ENCODE results near the gene HNF4A. TPM values are rescaled to one million over a fixed set of nuclear protein-coding genes. Genes with fewer than 3 reads are reported as not detected.

HNF4A gene
- total and polyA plus RNA-seq, 2 of the 13 experiments (the other 11 are each of a cell fraction or from before 2014, with no cell fraction given), result 80.9 to 169 TPM

DNA sequence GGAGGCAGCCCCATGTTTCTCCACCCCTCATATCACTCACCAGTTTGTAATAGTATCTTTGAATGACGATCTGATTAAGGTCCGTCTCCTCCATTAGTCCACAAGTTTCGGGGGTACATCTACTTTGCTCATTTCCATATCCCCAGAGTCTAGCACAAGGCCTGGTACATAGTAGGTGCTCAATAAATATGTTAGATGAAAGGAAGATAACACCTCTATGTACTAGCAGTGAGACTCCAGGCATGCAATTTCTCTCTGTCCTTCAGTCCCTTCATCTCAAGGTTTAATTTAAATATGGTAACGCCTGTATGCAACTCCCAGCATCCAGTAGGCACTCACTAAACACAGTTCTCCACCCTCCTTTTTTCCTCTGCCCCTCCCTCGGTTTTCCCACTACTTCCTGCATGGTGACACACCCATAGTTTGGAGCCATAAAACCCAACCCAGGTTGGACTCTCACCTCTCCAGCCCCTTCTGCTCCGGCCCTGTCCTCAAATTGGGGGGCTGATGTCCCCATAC lies 461 bp upstream of the HNF4A start (continued):
- TF ChIP-seq, protein P1, sequence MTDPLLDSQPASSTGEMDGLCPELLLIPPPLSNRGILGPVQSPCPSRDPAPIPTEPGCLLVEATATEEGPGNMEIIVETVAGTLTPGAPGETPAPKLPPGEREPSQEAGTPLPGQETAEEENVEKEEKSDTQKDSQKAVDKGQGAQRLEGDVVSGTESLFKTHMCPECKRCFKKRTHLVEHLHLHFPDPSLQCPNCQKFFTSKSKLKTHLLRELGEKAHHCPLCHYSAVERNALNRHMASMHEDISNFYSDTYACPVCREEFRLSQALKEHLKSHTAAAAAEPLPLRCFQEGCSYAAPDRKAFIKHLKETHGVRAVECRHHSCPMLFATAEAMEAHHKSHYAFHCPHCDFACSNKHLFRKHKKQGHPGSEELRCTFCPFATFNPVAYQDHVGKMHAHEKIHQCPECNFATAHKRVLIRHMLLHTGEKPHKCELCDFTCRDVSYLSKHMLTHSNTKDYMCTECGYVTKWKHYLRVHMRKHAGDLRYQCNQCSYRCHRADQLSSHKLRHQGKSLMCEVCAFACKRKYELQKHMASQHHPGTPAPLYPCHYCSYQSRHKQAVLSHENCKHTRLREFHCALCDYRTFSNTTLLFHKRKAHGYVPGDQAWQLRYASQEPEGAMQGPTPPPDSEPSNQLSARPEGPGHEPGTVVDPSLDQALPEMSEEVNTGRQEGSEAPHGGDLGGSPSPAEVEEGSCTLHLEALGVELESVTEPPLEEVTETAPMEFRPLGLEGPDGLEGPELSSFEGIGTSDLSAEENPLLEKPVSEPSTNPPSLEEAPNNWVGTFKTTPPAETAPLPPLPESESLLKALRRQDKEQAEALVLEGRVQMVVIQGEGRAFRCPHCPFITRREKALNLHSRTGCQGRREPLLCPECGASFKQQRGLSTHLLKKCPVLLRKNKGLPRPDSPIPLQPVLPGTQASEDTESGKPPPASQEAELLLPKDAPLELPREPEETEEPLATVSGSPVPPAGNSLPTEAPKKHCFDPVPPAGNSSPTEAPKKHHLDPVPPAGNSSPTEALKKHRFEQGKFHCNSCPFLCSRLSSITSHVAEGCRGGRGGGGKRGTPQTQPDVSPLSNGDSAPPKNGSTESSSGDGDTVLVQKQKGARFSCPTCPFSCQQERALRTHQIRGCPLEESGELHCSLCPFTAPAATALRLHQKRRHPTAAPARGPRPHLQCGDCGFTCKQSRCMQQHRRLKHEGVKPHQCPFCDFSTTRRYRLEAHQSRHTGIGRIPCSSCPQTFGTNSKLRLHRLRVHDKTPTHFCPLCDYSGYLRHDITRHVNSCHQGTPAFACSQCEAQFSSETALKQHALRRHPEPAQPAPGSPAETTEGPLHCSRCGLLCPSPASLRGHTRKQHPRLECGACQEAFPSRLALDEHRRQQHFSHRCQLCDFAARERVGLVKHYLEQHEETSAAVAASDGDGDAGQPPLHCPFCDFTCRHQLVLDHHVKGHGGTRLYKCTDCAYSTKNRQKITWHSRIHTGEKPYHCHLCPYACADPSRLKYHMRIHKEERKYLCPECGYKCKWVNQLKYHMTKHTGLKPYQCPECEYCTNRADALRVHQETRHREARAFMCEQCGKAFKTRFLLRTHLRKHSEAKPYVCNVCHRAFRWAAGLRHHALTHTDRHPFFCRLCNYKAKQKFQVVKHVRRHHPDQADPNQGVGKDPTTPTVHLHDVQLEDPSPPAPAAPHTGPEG (CRISPR knock-in tag; IDR thresholded peaks at IDR 0.05), result 0 out of 2 replicates have a peak, but pooled peaks have one; percentile 2
- TF ChIP-seq ERF (CRISPR knock-in tag; IDR thresholded peaks at IDR 0.05) (no peak), ZNF205 (CRISPR knock-in tag; IDR thresholded peaks at IDR 0.05) (0 out of 2 replicates have a peak, but pooled peaks have one; percentile 13), RARA (CRISPR knock-in tag; IDR thresholded peaks at IDR 0.05) (no peak), JUN (CRISPR knock-in tag; IDR thresholded peaks at IDR 0.05) (no peak), RBM22 (optimal IDR thresholded peaks at IDR 0.05; ENCODE audit: low read length) (no peak), PAWR (CRISPR knock-in tag; IDR thresholded peaks at IDR 0.05; ENCODE audit: borderline replicate concordance) (no peak), ELF1 (CRISPR knock-in tag; IDR thresholded peaks at IDR 0.05) (0 out of 2 replicates have a peak, but pooled peaks have one; percentile 53), SMYD3 (CRISPR knock-in tag; IDR thresholded peaks at IDR 0.05) (no peak), ZKSCAN1 (IDR thresholded peaks at IDR 0.05; ENCODE audit: low read length) (peak; percentile 90), GTF3A (CRISPR knock-in tag; conservative IDR thresholded peaks at IDR 0.05) (no peak)
- TF ChIP-seq, protein P2, sequence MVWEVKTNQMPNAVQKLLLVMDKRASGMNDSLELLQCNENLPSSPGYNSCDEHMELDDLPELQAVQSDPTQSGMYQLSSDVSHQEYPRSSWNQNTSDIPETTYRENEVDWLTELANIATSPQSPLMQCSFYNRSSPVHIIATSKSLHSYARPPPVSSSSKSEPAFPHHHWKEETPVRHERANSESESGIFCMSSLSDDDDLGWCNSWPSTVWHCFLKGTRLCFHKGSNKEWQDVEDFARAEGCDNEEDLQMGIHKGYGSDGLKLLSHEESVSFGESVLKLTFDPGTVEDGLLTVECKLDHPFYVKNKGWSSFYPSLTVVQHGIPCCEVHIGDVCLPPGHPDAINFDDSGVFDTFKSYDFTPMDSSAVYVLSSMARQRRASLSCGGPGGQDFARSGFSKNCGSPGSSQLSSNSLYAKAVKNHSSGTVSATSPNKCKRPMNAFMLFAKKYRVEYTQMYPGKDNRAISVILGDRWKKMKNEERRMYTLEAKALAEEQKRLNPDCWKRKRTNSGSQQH (CRISPR knock-in tag; IDR thresholded peaks at IDR 0.05; ENCODE audit: low read depth), result no peak
- TF ChIP-seq, protein P3, sequence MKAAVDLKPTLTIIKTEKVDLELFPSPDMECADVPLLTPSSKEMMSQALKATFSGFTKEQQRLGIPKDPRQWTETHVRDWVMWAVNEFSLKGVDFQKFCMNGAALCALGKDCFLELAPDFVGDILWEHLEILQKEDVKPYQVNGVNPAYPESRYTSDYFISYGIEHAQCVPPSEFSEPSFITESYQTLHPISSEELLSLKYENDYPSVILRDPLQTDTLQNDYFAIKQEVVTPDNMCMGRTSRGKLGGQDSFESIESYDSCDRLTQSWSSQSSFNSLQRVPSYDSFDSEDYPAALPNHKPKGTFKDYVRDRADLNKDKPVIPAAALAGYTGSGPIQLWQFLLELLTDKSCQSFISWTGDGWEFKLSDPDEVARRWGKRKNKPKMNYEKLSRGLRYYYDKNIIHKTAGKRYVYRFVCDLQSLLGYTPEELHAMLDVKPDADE (CRISPR knock-in tag; IDR thresholded peaks at IDR 0.05), result no peak
- TF ChIP-seq, protein P4, sequence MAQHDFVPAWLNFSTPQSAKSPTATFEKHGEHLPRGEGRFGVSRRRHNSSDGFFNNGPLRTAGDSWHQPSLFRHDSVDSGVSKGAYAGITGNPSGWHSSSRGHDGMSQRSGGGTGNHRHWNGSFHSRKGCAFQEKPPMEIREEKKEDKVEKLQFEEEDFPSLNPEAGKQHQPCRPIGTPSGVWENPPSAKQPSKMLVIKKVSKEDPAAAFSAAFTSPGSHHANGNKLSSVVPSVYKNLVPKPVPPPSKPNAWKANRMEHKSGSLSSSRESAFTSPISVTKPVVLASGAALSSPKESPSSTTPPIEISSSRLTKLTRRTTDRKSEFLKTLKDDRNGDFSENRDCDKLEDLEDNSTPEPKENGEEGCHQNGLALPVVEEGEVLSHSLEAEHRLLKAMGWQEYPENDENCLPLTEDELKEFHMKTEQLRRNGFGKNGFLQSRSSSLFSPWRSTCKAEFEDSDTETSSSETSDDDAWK (CRISPR knock-in tag; IDR thresholded peaks at IDR 0.05), result no peak
- TF ChIP-seq, protein P5, sequence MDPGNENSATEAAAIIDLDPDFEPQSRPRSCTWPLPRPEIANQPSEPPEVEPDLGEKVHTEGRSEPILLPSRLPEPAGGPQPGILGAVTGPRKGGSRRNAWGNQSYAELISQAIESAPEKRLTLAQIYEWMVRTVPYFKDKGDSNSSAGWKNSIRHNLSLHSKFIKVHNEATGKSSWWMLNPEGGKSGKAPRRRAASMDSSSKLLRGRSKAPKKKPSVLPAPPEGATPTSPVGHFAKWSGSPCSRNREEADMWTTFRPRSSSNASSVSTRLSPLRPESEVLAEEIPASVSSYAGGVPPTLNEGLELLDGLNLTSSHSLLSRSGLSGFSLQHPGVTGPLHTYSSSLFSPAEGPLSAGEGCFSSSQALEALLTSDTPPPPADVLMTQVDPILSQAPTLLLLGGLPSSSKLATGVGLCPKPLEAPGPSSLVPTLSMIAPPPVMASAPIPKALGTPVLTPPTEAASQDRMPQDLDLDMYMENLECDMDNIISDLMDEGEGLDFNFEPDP (CRISPR knock-in tag; conservative IDR thresholded peaks at IDR 0.05), result 0 out of 2 replicates have a peak, but pooled peaks have one; percentile 77
- TF ChIP-seq, protein P6, sequence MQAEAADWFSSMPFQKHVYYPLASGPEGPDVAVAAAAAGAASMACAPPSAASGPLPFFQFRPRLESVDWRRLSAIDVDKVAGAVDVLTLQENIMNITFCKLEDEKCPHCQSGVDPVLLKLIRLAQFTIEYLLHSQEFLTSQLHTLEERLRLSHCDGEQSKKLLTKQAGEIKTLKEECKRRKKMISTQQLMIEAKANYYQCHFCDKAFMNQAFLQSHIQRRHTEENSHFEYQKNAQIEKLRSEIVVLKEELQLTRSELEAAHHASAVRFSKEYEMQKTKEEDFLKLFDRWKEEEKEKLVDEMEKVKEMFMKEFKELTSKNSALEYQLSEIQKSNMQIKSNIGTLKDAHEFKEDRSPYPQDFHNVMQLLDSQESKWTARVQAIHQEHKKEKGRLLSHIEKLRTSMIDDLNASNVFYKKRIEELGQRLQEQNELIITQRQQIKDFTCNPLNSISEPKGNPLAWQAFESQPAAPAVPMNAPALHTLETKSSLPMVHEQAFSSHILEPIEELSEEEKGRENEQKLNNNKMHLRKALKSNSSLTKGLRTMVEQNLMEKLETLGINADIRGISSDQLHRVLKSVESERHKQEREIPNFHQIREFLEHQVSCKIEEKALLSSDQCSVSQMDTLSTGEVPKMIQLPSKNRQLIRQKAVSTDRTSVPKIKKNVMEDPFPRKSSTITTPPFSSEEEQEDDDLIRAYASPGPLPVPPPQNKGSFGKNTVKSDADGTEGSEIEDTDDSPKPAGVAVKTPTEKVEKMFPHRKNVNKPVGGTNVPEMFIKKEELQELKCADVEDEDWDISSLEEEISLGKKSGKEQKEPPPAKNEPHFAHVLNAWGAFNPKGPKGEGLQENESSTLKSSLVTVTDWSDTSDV (CRISPR knock-in tag; IDR thresholded peaks at IDR 0.05), result no peak
